Measurements from ENCODE around the gene BLID. TPM values are rescaled to one million over a fixed set of nuclear protein-coding genes. Genes with fewer than 3 reads are reported as not detected.

Gene BLID
- polyA plus RNA-seq, 1 donor: not detected

DNA sequence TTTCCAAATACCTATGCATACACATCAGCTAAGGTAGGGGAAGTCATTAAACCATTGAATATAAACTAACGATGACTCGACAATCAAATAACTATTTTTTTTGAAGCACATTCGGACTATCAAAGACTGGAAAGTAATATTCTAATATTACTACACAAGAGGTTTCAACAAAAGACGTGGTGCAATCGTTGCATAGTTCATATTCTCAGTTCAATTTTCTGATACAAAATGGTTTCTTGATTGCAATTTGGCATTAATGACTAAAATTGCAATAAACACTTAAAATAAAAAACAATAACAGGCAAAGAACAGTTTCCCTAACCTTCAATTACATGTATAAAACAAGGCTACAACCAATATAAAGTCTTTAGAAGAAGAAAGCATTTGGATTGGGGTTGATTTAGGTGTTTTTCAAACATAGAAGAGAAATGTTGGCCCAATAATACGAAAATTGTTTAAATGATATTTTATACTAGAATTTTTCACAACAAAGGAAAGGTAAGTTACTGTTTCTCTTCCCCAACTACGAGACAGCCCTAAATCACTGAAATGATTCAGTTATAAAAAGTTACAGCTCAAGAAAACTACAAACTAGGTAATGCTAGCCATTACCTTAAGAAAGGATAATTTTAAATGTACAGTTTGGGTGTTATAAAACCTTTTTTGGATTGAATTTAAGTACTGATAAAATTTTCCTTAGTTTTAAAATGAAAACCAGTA lies 17.6 kb downstream of the BLID start:
- Histone ChIP-seq H3K4me1 (ENCODE audit: control insufficient read depth, insufficient read depth, low read length) (no peaks in the 10 kb centered on the region), H3K27me3 (ENCODE audit: control insufficient read depth, insufficient read depth, low read length) (peaks cover 29% of the 10 kb centered on the region), H3K9me3 (ENCODE audit: control insufficient read depth, low read depth, low read length) (no peaks in the 10 kb centered on the region), H3K4me3 (ENCODE audit: low read length) (peak overlapping the region; percentile 36), H3K36me3 (ENCODE audit: control insufficient read depth, insufficient read depth, low read length) (no peaks in the 10 kb centered on the region), H3K27ac (ENCODE audit: low read length) (peak overlapping the region; percentile 17)
- DNase-seq: no peak
- WGBS (ENCODE audit: insufficient coverage, low lambda C conversion rate): 80% methylated on average over 3 of the region's 7 CpGs

DNA sequence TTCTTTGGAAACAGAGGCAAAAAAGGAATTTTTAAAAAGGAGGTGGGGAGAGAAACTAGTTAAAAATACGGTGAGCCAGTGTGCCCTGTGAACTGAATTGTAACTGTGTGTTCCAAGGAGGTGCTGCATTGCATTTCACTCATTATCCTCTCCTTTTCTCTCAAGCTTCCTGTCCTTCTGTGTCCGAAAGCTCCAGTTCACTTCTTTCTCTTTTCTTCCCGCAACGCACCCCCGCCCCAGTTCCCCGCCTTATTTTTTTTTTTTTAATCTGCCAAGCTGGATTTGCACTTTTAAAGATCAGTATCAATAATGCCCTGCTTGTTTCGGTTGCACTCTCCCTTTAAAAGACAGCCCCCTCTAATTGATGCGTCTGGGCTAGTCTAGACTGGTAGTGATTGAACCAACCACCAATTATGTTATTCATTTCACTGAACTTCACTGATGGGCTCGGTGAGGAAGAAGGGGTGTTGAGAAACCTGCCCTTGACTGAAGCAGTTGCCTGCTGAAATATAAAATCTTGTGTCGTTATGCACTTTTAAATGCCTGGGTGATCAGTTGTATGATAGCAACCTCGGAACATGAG lies 18.5 kb downstream of the BLID start:
- no peaks in the 10 kb centered on the region for H3K9me3 ChIP-seq (ENCODE audit: control insufficient read depth, low read depth, low read length)
- H3K36me3 ChIP-seq (ENCODE audit: control insufficient read depth, insufficient read depth, low read length): no peaks in the 10 kb centered on the region
- DNase-seq: no peak
- peak overlapping the region; percentile 30 for H3K27ac ChIP-seq (ENCODE audit: low read length)
- H3K27me3 ChIP-seq (ENCODE audit: control insufficient read depth, insufficient read depth, low read length): peaks cover 29% of the 10 kb centered on the region
- H3K4me3 ChIP-seq (ENCODE audit: low read length): peak overlapping the region; percentile 36
- 39% methylated on average over 8 of the region's 11 CpGs for WGBS (ENCODE audit: insufficient coverage, low lambda C conversion rate)
- no peaks in the 10 kb centered on the region for H3K4me1 ChIP-seq (ENCODE audit: control insufficient read depth, insufficient read depth, low read length)

DNA sequence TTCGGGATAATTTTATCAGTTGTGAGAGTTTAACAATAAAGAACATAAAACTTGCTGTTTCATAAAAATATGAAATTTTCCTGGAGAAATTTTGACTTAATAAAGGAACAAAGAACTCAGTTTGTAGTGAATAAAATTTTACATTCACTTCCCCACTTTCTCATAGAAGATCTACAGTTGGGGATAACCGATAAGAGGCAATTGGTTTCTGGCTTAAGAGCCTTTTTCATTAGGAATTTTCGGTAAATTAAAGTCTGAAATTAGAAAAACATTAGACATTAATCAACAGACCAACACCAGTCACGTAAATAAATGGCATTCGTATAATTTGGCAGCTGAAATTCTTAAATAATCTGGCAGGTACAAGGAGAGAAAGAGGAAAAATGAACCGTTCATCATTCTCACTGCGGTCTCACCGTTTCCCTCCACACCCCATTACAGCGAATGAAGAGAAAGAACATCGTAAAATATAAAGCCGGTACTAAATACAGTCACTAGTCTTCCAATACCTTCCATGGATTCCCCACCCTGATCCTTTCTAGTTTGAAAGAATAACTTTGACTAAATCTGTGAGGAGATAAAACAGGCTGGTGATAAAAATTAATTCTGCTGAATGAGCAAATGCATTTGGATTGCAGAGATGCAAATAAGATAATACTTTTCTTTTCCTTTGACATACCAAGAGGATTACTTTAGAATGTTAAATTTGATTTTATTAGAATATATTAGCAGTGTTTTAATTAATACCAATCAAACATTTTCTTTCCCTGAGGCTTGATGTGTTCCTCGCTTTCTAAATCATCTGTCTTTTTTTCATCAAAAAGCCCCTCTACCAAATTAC lies 19.5 kb downstream of the BLID start:
- Histone ChIP-seq H3K4me3 (ENCODE audit: low read length) (peak overlapping the region; percentile 36), H3K9me3 (ENCODE audit: control insufficient read depth, low read depth, low read length) (no peaks in the 10 kb centered on the region), H3K27ac (ENCODE audit: low read length) (peak overlapping the region; percentile 26), H3K36me3 (ENCODE audit: control insufficient read depth, insufficient read depth, low read length) (no peaks in the 10 kb centered on the region), H3K4me1 (ENCODE audit: control insufficient read depth, insufficient read depth, low read length) (no peaks in the 10 kb centered on the region), H3K27me3 (ENCODE audit: control insufficient read depth, insufficient read depth, low read length) (peaks cover 23% of the 10 kb centered on the region)
- DNase-seq: no peak
- WGBS (ENCODE audit: insufficient coverage, low lambda C conversion rate): 89% methylated on average over 6 of the region's 12 CpGs

DNA sequence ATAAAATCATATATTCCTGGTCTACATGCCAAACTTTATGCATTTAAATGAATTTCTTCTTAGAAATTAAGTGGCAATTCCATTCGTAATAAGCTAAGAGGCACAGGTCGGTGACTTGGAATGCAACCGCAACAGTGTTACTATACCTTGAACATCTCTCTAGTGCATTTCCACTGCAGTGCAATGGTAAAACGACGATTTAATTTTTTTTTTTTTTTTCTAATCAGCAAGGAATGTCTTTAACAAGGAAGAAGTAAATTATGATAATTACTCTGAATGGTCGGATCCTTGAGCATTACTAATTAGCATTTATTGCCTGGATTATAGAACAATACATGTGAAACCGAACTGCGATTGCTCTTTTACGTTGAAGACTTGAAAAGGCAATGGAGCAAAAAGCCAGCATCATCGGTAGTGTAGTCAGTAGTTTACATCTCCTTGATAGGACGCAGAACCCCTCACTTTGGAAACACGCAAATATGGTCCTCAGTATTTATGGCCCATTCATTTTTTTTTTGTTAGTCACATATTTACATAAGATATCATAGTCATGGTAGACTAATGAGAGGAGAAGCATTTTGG lies 20.2 kb downstream of the BLID start:
- H3K4me1 ChIP-seq (ENCODE audit: control insufficient read depth, insufficient read depth, low read length): no peaks in the 10 kb centered on the region
- H3K27ac ChIP-seq (ENCODE audit: low read length): peak overlapping the region; percentile 26
- no peak for DNase-seq
- WGBS (ENCODE audit: insufficient coverage, low lambda C conversion rate): 75% methylated on average over 5 of the region's 12 CpGs
- H3K9me3 ChIP-seq (ENCODE audit: control insufficient read depth, low read depth, low read length): no peaks in the 10 kb centered on the region
- peak overlapping the region; percentile 0 for H3K4me3 ChIP-seq (ENCODE audit: low read length)
- H3K36me3 ChIP-seq (ENCODE audit: control insufficient read depth, insufficient read depth, low read length): no peaks in the 10 kb centered on the region
- peaks cover 17% of the 10 kb centered on the region for H3K27me3 ChIP-seq (ENCODE audit: control insufficient read depth, insufficient read depth, low read length)

DNA sequence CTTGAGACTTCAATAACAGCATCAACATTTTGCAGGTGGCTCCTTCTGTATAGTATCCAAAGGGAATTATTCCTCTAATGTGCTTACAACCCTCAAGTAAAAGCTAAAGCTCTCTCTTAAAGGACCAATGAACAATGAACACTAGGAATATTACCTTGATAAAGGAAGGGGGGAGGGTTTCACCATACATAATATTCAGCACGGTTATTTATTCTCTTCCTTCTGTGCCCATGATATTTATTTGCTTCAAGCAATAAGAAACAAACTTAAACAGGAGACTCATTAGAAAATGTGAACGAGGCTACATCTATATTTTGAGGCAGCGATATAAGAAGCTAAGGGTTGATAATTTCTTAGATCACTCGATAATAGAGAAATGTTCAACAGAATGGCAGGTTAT lies 21.2 kb downstream of the BLID start:
- no peaks in the 10 kb centered on the region for H3K9me3 ChIP-seq (ENCODE audit: control insufficient read depth, low read depth, low read length)
- no peak overlapping the region for H3K4me3 ChIP-seq (ENCODE audit: low read length)
- H3K36me3 ChIP-seq (ENCODE audit: control insufficient read depth, insufficient read depth, low read length): no peaks in the 10 kb centered on the region
- no peaks in the 10 kb centered on the region for H3K4me1 ChIP-seq (ENCODE audit: control insufficient read depth, insufficient read depth, low read length)
- H3K27me3 ChIP-seq (ENCODE audit: control insufficient read depth, insufficient read depth, low read length): peaks cover 9% of the 10 kb centered on the region
- H3K27ac ChIP-seq (ENCODE audit: low read length): peak overlapping the region; percentile 13
- DNase-seq: no peak
- 100% methylated on average over 1 of the region's 4 CpGs for whole genome bisulfite sequencing (ENCODE audit: insufficient coverage, low lambda C conversion rate)

DNA sequence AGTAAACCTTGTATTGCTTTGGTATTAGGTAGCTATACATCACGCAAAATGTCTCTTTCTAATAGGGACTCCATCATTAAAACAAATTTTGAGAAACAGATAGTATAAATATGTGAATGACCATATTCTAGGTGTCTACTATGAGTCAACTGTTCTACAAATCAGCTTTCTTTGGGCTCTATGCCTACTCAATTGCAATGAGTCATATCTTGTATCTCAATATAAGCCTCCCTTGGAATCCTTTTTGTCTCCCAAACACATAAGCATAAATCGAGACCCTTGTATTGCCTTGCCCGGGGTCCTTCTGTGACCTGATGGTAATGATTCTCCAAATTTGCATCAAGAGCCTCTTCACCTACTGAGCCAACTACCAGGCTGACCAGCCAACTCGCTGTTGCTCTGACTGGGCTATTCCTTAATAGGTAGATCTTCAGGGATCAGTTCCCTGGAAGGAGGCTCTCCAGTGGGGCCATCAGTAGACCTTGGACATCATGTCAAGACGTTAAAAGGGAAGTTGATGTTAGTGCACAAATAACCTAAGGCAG lies 22.2 kb downstream of the BLID start:
- H3K27me3 ChIP-seq (ENCODE audit: control insufficient read depth, insufficient read depth, low read length): peaks cover 3% of the 10 kb centered on the region
- no peak overlapping the region for H3K27ac ChIP-seq (ENCODE audit: low read length)
- no peak overlapping the region for H3K4me3 ChIP-seq (ENCODE audit: low read length)
- no peaks in the 10 kb centered on the region for H3K4me1 ChIP-seq (ENCODE audit: control insufficient read depth, insufficient read depth, low read length)
- 94% methylated on average over 2 of the region's 5 CpGs for WGBS (ENCODE audit: insufficient coverage, low lambda C conversion rate)
- DNase-seq: no peak
- no peaks in the 10 kb centered on the region for H3K9me3 ChIP-seq (ENCODE audit: control insufficient read depth, low read depth, low read length)
- no peaks in the 10 kb centered on the region for H3K36me3 ChIP-seq (ENCODE audit: control insufficient read depth, insufficient read depth, low read length)

DNA sequence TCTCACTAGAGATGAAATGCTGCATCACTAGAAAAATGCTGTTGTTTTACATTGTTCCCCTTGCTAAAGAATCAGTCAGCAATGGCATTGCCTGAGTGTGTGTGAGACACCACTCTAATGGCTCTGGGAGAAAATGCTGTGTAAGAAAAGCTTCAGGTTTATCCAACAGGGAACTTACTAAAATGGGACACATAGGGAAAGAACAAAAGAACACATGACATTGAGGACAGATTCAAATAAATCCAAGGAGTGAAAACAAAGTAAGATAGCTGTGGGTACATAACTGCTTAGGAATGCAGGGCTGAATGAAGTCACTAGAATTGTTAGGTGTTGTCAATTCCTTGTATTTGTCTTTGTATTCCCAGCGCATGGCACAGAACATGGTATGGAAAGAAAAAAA lies 24.2 kb downstream of the BLID start:
- H3K9me3 ChIP-seq (ENCODE audit: control insufficient read depth, low read depth, low read length): no peaks in the 10 kb centered on the region
- peaks cover 3% of the 10 kb centered on the region for H3K27me3 ChIP-seq (ENCODE audit: control insufficient read depth, insufficient read depth, low read length)
- no peaks in the 10 kb centered on the region for H3K4me1 ChIP-seq (ENCODE audit: control insufficient read depth, insufficient read depth, low read length)
- H3K27ac ChIP-seq (ENCODE audit: low read length): no peak overlapping the region
- no peak for DNase-seq
- no peaks in the 10 kb centered on the region for H3K36me3 ChIP-seq (ENCODE audit: control insufficient read depth, insufficient read depth, low read length)
- WGBS (ENCODE audit: insufficient coverage, low lambda C conversion rate): 100% methylated on average over 1 of the region's 1 CpG
- no peak overlapping the region for H3K4me3 ChIP-seq (ENCODE audit: low read length)

DNA sequence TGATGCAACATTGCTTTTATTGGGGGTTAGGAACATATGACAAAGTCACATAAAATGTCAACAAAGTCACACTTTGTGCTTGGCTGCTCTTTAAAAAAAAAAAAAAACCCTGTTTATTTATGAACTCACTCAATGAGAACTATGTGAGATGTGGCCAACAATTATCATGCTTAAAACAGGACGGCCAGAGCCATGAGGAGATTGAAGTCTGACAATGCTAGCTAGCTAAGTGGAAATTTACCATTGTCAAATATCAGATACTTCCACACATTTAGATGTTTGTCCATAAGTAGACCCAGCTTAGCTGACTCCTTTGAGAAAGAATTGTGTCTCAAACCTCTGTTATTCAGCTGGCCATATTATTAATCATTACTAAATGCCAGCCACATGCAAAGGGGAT lies 26.9 kb downstream of the BLID start:
- Histone ChIP-seq H3K36me3 (ENCODE audit: control insufficient read depth, insufficient read depth, low read length) (no peaks in the 10 kb centered on the region), H3K27ac (ENCODE audit: low read length) (no peak overlapping the region), H3K4me1 (ENCODE audit: control insufficient read depth, insufficient read depth, low read length) (no peaks in the 10 kb centered on the region), H3K9me3 (ENCODE audit: control insufficient read depth, low read depth, low read length) (no peaks in the 10 kb centered on the region), H3K4me3 (ENCODE audit: low read length) (no peak overlapping the region), H3K27me3 (ENCODE audit: control insufficient read depth, insufficient read depth, low read length) (no peaks in the 10 kb centered on the region)
- WGBS (ENCODE audit: insufficient coverage, low lambda C conversion rate): no CpG with 5 or more reads among the region's 1 CpG
- DNase-seq: no peak

DNA sequence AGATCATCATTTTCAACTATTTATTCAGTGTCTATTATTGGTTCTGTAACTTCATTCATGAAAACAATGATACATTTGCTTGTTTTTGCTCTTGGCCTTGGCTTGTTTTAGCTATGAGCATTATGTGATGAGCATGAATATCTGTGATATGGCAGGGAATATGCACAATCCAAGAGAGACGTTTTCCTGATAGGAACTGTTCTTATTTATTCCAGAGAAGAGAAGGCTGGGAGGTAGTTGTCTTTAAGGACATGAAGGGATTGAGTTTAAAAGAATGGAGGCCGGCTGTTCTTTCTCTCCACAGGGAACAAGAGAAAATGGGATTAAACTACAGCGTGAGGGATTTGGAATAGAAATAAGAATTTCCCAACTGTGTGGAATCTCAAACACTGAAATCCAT lies 30.3 kb downstream of the BLID start:
- Histone ChIP-seq H3K4me1 (ENCODE audit: control insufficient read depth, insufficient read depth, low read length) (no peaks in the 10 kb centered on the region), H3K9me3 (ENCODE audit: control insufficient read depth, low read depth, low read length) (no peaks in the 10 kb centered on the region), H3K27ac (ENCODE audit: low read length) (no peak overlapping the region), H3K27me3 (ENCODE audit: control insufficient read depth, insufficient read depth, low read length) (no peaks in the 10 kb centered on the region), H3K4me3 (ENCODE audit: low read length) (no peak overlapping the region), H3K36me3 (ENCODE audit: control insufficient read depth, insufficient read depth, low read length) (no peaks in the 10 kb centered on the region)
- WGBS (ENCODE audit: insufficient coverage, low lambda C conversion rate): 100% methylated on average over 1 of the region's 3 CpGs
- no peak for DNase-seq

DNA sequence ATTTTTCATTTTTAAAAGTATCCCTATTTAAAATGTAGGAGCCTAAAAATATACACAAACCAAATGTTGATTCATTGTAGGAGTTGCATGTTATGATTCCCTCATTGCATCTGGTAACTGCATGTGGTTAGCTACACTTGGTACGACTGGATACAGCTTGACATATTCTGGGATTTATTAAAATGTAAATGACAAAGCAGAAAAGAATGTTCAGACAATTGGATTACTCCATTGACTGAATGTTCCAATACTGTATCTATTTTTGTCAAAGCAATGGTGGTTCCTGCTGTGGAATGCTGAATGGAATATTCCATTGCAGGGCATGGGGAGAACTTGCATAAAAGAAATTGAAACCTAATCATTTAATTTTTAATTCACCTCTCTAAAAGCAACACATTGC lies 30.8 kb downstream of the BLID start:
- no peak overlapping the region for H3K27ac ChIP-seq (ENCODE audit: low read length)
- WGBS (ENCODE audit: insufficient coverage, low lambda C conversion rate): no CpG with 5 or more reads among the region's 1 CpG

More for the DNA sequence above, 30.8 kb downstream of the BLID start:
- no peak for DNase-seq
- Histone ChIP-seq H3K4me3 (ENCODE audit: low read length) (no peak overlapping the region), H3K36me3 (ENCODE audit: control insufficient read depth, insufficient read depth, low read length) (no peaks in the 10 kb centered on the region), H3K4me1 (ENCODE audit: control insufficient read depth, insufficient read depth, low read length) (no peaks in the 10 kb centered on the region), H3K9me3 (ENCODE audit: control insufficient read depth, low read depth, low read length) (no peaks in the 10 kb centered on the region), H3K27me3 (ENCODE audit: control insufficient read depth, insufficient read depth, low read length) (no peaks in the 10 kb centered on the region)

Data from large intestine (tissue), 3 donors.